Activated CD4-positive, alpha-beta T cell treated with anti-CD3 and anti-CD28 coated beads, Interleukin-2, amount 10 ng/mL, durations not matched to agents 7 days and 5 days (primary cell): ENCODE results near the gene MSH3. TPM values are rescaled to one million over a fixed set of nuclear protein-coding genes. Genes with fewer than 3 reads are reported as not detected.
"Not testable (repeated sequence)": the region's sequence is repeated elsewhere in the genome, so short reads cannot be mapped to it uniquely, and the experiment has no call there.

Experiments used
- CTCF ChIA-PET: fragments of 350-600 bp; sonication (Branson Sonifier 250); formaldehyde crosslinking; loops from one replicate; lab custom pipeline; 2021; ENCODE audit warnings: antibody characterized with exemption; lab: Charles Lee
- POLR2A ChIA-PET: fragments of 350-600 bp; sonication (Branson Sonifier 250); formaldehyde crosslinking; loops from one replicate; lab custom pipeline; 2021; ENCODE audit warnings: antibody characterized with exemption; lab: Charles Lee
- DNase-seq: peaks from one replicate; pipeline ENCODE4 v3.0.0-alpha.2; 2020
- H3K27ac Mint-ChIP-seq: one replicate; pipeline ENCODE4 v1.8.0; 2021; ENCODE audit warnings: mild to moderate bottlenecking, moderate library complexity, mixed read lengths
- H3K27me3 Mint-ChIP-seq: one replicate; pipeline ENCODE4 v1.8.0; 2021; ENCODE audit warnings: mixed read lengths
- H3K36me3 Mint-ChIP-seq: one replicate; pipeline ENCODE4 v1.8.0; 2021; ENCODE audit warnings: low read depth, mixed read lengths
- H3K4me1 Mint-ChIP-seq: one replicate; pipeline ENCODE4 v1.8.0; 2021; ENCODE audit warnings: mixed read lengths
- H3K4me3 Mint-ChIP-seq: one replicate; pipeline ENCODE4 v1.8.0; 2021; ENCODE audit warnings: mild to moderate bottlenecking, moderate library complexity, mixed read lengths
- H3K9me3 Mint-ChIP-seq: one replicate; pipeline ENCODE4 v1.8.0; 2021; ENCODE audit warnings: mixed read lengths
- total RNA-seq, 2 experiments: library from RNA; stranded (reverse); gene quantifications; one replicate each; pipeline ENCODE4 v1.2.3, GENCODE V29; 2021

Gene MSH3
- total RNA-seq, 2 experiments from 2014 or later, result 23.2 to 25.4 TPM

GRCh38 chr5:80715887-80716286 is 61.4 kb downstream of the MSH3 start:
- no peak overlapping the region for H3K4me3 Mint-ChIP-seq
- ChIA-PET POLR2A (no interaction called here), CTCF (no interaction called here)
- H3K9me3 Mint-ChIP-seq, result peaks cover 15% of the 10 kb centered on the region
- H3K27me3 Mint-ChIP-seq, result no peaks in the 10 kb centered on the region
- H3K27ac Mint-ChIP-seq, result no peak overlapping the region
- peaks cover 53% of the 10 kb centered on the region for H3K36me3 Mint-ChIP-seq
- DNase-seq, result no peak
- peaks cover 20% of the 10 kb centered on the region for H3K4me1 Mint-ChIP-seq

DNA sequence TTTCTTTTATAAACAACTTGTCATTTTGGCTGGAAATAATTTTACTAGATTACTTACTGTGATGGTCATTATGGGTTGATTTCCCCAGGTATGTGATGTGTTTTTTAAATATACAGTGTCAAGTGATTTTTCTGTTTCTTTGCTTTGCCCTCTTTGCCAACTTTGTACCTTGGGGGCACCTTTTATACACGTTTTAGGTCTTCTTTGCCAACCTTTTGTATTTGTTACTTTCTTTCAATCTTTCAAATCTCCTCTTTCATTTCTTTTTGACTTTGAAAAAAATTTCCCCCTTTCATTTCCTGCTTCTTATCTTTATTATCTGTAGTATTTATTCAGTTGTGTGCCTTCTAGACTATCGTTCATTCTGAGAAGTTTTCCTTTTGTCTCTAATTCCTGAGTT is 65.7 kb downstream of the MSH3 start:
- DNase-seq, result no peak
- peaks cover 7% of the 10 kb centered on the region for H3K4me1 Mint-ChIP-seq
- H3K27ac Mint-ChIP-seq, result peak overlapping the region; percentile 7
- H3K9me3 Mint-ChIP-seq, result peaks cover 21% of the 10 kb centered on the region
- no peak overlapping the region for H3K4me3 Mint-ChIP-seq
- POLR2A ChIA-PET, result no interaction called here
- peaks cover 53% of the 10 kb centered on the region for H3K36me3 Mint-ChIP-seq
- CTCF ChIA-PET, result no interaction called here
- no peaks in the 10 kb centered on the region for H3K27me3 Mint-ChIP-seq

DNA sequence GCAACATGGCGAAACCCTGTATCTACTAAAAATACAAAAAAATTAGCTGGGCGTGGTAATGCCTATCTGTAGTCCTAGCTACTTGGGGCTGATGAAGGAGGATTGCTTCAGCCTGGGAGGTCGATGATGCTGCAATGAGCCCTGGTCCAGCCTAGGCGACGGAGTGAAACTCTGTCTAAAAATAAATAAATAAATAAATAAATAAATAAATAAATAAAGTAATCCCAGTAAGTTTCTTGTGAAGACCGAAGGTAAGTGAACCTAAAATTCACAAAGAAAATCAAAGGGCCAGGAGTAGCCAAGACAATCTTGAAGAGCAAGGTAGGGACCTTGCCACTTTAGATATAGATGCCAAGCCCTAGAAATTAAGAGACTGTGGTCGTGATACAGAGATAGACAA is 68.5 kb downstream of the MSH3 start:
- CTCF ChIA-PET, result interaction anchor here (1.3 kb wide), 1 partner anchor 9 kb away, joined by 3 read pairs; no protein-coding TSS in a partner anchor
- Mint-ChIP-seq H3K27me3 (no peaks in the 10 kb centered on the region), H3K27ac (no peak overlapping the region), H3K9me3 (peaks cover 20% of the 10 kb centered on the region), H3K36me3 (peaks cover 60% of the 10 kb centered on the region), H3K4me3 (no peak overlapping the region), H3K4me1 (peaks cover 4% of the 10 kb centered on the region)
- POLR2A ChIA-PET, result no interaction called here
- no peak for DNase-seq

DNA sequence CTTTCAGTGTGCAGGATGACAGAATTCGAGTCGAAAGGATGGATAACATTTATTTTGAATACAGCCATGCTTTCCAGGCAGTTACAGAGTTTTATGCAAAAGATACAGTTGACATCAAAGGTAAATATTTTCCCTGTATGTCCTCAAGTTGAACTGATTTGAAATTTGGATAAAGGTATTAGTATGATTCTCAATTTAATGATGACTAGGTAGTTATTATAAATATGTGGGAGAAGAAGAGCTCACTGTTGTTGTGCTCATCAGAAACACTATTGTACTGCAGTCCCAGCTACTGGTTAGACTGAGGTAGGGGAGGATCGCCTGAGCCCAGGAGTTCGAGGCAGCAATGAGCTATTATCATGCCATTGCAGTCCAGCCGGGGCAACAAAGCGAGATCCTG is 71.0 kb downstream of the MSH3 start:
- CTCF ChIA-PET, result interaction anchor here (1.2 kb wide), 1 partner anchor 23 kb away, joined by 4 read pairs; no protein-coding TSS in a partner anchor
- POLR2A ChIA-PET, result no interaction called here
- Mint-ChIP-seq H3K9me3 (peaks cover 11% of the 10 kb centered on the region), H3K4me1 (no peaks in the 10 kb centered on the region), H3K4me3 (no peak overlapping the region), H3K36me3 (peaks cover 59% of the 10 kb centered on the region), H3K27me3 (no peaks in the 10 kb centered on the region), H3K27ac (no peak overlapping the region)
- DNase-seq, result no peak

DNA sequence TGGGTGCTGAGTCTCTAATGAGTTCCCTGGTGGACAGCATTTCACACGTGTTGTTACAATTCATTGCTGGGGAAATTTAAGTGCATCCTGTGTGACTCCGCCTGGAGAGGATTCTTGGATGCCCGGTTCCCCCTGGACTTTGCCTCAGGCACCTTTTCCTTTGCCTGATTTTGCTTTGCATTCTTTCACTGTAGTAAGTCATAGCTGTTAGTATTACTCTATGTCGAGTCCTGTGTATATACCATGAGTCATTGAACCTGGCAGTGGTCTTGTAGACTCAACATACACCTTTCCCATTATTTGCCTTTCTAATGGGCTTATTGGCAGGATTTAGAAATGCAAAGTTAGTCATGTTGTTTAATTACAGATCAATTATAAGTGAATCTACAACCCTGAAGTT is 82.3 kb downstream of the MSH3 start:
- ChIA-PET POLR2A (no interaction called here), CTCF (interaction anchor here (1.4 kb wide), 1 partner anchor 21 kb away, joined by 3 read pairs; no protein-coding TSS in a partner anchor)
- Mint-ChIP-seq H3K36me3 (peaks cover 47% of the 10 kb centered on the region), H3K9me3 (peaks cover 2% of the 10 kb centered on the region), H3K4me1 (peaks cover 19% of the 10 kb centered on the region), H3K27me3 (no peaks in the 10 kb centered on the region), H3K27ac (no peak overlapping the region), H3K4me3 (no peak overlapping the region)
- DNase-seq, result no peak

DNA sequence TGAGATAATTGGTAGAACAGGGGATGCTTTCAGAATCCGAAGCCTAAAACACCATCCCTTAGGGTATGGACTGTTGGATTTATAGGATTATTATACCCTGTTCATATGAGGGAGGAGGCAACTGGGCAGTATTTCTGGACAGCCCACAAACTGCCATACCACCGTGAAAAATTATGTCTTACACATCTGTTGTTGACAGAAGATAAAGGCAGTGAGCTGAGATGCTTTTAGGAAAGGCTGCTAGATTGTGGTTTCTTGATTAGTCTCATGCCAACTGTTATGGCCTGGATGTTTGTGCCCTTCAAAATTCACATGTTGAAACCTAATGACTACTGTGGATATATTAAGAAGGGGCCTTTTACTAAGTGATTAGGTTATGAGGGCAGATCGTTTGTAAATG is 84.0 kb downstream of the MSH3 start:
- no peak for DNase-seq
- peaks cover 19% of the 10 kb centered on the region for H3K4me1 Mint-ChIP-seq
- peaks cover 2% of the 10 kb centered on the region for H3K9me3 Mint-ChIP-seq
- no peak overlapping the region for H3K27ac Mint-ChIP-seq
- CTCF ChIA-PET, result interaction anchor here (0.7 to 1.6 kb wide), 3 partner anchors 9 to 31 kb away, joined by 3 to 4 read pairs (median 4); no protein-coding TSS in a partner anchor
- POLR2A ChIA-PET, result no interaction called here
- H3K27me3 Mint-ChIP-seq, result no peaks in the 10 kb centered on the region
- peaks cover 51% of the 10 kb centered on the region for H3K36me3 Mint-ChIP-seq
- H3K4me3 Mint-ChIP-seq, result no peak overlapping the region

- no peak overlapping the region for H3K27ac Mint-ChIP-seq
- no peak overlapping the region for H3K4me3 Mint-ChIP-seq
- DNase-seq, result no peak
- no peaks in the 10 kb centered on the region for H3K27me3 Mint-ChIP-seq
- peaks cover 50% of the 10 kb centered on the region for H3K36me3 Mint-ChIP-seq
- peaks cover 19% of the 10 kb centered on the region for H3K4me1 Mint-ChIP-seq
- peaks cover 4% of the 10 kb centered on the region for H3K9me3 Mint-ChIP-seq
- ChIA-PET POLR2A (no interaction called here), CTCF (interaction anchor here (0.7 to 1.6 kb wide), 5 partner anchors 8 to 98 kb away, joined by 3 to 4 read pairs (median 3); no protein-coding TSS in a partner anchor)
Observed at GRCh38 chr5:80739057-80739456, 84.6 kb downstream of the MSH3 start.

- Mint-ChIP-seq H3K27me3 (no peaks in the 10 kb centered on the region), H3K4me1 (peaks cover 22% of the 10 kb centered on the region), H3K36me3 (peaks cover 52% of the 10 kb centered on the region), H3K9me3 (peaks cover 7% of the 10 kb centered on the region), H3K4me3 (no peak overlapping the region), H3K27ac (no peak overlapping the region)
- ChIA-PET POLR2A (no interaction called here), CTCF (interaction anchor here (0.8 to 1.0 kb wide), 2 partner anchors 9 to 97 kb away, joined by 3 read pairs; no protein-coding TSS in a partner anchor)
- no peak for DNase-seq
Observed at GRCh38 chr5:80739496-80739895, 85.0 kb downstream of the MSH3 start.

GRCh38 chr5:80739898-80740297 is 85.4 kb downstream of the MSH3 start:
- POLR2A ChIA-PET, result no interaction called here
- H3K36me3 Mint-ChIP-seq, result peaks cover 52% of the 10 kb centered on the region
- DNase-seq, result no peak
- no peaks in the 10 kb centered on the region for H3K27me3 Mint-ChIP-seq
- H3K27ac Mint-ChIP-seq, result peak overlapping the region; percentile 41
- CTCF ChIA-PET, result interaction anchor here (0.8 to 1.0 kb wide), 2 partner anchors 9 to 97 kb away, joined by 3 read pairs; no protein-coding TSS in a partner anchor
- peaks cover 25% of the 10 kb centered on the region for H3K4me1 Mint-ChIP-seq
- peaks cover 7% of the 10 kb centered on the region for H3K9me3 Mint-ChIP-seq
- no peak overlapping the region for H3K4me3 Mint-ChIP-seq

DNA sequence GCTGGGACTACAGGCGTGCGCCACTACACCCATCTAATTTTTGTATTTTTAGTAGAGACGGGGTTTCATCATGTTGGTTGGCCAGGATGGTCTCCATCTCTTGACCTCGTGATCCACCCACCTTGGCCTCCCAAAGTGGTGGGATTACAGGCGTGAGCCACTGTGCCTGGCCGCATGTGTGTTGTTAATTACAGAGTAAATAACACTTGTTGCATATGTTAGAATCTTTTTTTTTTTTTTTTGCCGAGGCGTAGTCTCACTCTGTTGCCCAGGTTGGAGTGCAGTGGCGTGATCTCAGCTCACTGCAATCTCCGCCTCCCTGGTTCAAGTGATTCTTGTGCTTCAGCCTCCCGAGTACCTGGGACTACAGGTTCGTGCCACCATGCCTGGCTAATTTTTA is 86.0 kb downstream of the MSH3 start:
- peaks cover 28% of the 10 kb centered on the region for H3K4me1 Mint-ChIP-seq
- CTCF ChIA-PET, POLR2A ChIA-PET, H3K4me3 Mint-ChIP-seq, DNase-seq, H3K9me3 Mint-ChIP-seq, H3K27me3 Mint-ChIP-seq: not testable (repeated sequence)
- peaks cover 55% of the 10 kb centered on the region for H3K36me3 Mint-ChIP-seq
- peak overlapping the region; percentile 80 for H3K27ac Mint-ChIP-seq

DNA sequence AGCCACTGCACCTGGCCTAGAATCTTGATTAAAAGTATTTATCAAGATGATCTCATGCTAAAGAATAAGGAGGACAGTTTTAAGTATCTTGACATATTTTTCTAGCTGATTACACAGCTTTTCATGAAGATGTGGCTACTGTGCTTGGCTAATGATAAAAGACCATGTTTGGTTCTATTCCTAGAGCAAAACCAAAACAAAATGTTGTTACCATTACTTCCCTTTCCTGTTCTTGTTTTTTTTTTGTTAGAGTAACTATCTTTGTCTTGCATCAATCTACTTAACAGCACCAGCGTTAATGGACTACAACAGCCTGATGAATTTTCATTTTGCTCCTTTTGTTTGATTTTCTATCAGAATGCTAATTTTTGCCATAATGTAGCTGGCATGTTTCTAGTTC is 86.5 kb downstream of the MSH3 start:
- no peaks in the 10 kb centered on the region for H3K27me3 Mint-ChIP-seq
- ChIA-PET CTCF (no interaction called here), POLR2A (no interaction called here)
- H3K27ac Mint-ChIP-seq, result peak overlapping the region; percentile 80
- H3K4me3 Mint-ChIP-seq, result peak overlapping the region; percentile 40
- H3K9me3 Mint-ChIP-seq, result peaks cover 7% of the 10 kb centered on the region
- peaks cover 58% of the 10 kb centered on the region for H3K36me3 Mint-ChIP-seq
- DNase-seq, result no peak
- peaks cover 28% of the 10 kb centered on the region for H3K4me1 Mint-ChIP-seq

DNA sequence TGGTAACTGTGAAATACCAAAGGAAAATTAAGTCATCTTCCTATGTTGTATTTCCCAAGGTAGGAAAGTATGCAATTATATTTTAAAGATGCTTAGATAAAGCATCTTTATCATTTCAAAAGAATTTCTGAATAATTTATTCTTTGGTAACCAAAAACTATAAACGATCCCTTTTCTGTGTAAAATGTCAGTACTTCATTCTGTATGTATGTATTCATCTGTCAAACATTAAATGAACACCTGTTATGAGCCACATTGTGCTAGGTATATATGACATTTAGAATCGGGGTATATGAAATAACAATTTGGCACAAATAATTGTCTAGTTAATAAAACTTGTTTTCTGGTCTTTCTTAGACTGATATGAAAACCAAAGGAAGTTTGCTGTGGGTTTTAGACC is 89.7 kb downstream of the MSH3 start:
- H3K27me3 Mint-ChIP-seq, result no peaks in the 10 kb centered on the region
- no peak overlapping the region for H3K4me3 Mint-ChIP-seq
- ChIA-PET CTCF (no interaction called here), POLR2A (no interaction called here)
- H3K27ac Mint-ChIP-seq, result no peak overlapping the region
- no peak for DNase-seq
- H3K4me1 Mint-ChIP-seq, result peaks cover 26% of the 10 kb centered on the region
- H3K9me3 Mint-ChIP-seq, result peaks cover 7% of the 10 kb centered on the region
- H3K36me3 Mint-ChIP-seq, result peaks cover 73% of the 10 kb centered on the region

DNA sequence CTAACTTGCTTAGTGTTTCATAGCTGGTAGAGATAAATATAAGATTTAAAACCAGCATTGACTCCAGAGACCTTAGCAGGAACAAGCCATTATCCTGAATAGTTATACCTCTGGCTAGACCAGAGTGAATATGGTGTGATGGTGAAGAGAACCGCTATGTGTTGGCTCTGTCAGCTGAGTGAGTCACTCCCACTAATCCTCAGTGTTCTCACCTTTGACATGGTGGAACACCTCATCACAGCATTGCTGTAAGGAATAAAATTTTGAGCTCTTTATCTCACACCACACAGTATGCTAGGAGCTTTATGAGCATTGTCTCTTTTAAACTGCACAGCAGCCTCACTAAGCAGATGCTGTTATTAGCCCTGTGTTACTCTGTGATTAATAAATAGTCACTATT is 91.0 kb downstream of the MSH3 start:
- H3K27ac Mint-ChIP-seq, result no peak overlapping the region
- CTCF ChIA-PET, result interaction anchor here (0.9 kb wide), 1 partner anchor 8 kb away, joined by 4 read pairs; no protein-coding TSS in a partner anchor

DNA sequence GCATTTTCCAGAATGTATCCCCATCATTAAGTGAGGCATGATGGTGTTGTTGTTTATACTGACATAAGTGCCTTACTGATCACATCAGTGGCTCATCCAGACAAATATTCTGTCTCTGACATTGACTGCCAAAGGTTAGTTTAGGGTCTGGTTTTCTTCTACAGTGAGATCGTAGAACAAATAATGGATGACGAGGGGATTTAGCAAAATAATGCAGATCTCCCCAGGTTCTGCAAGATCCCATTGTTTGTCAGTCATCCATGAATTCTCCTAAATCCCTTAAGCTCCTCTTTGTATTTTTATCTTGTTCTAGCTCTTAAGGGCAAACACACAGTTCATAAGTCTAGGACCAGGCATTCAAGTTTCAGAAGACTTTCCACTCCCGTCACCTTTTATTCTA is 93.5 kb downstream of the MSH3 start:
- Mint-ChIP-seq H3K4me1 (peaks cover 12% of the 10 kb centered on the region), H3K36me3 (peaks cover 78% of the 10 kb centered on the region), H3K27ac (no peak overlapping the region), H3K27me3 (no peaks in the 10 kb centered on the region), H3K9me3 (peaks cover 9% of the 10 kb centered on the region), H3K4me3 (no peak overlapping the region)
- DNase-seq, result no peak
- ChIA-PET POLR2A (no interaction called here), CTCF (no interaction called here)

More for the DNA sequence above, 91.0 kb downstream of the MSH3 start:
- peaks cover 75% of the 10 kb centered on the region for H3K36me3 Mint-ChIP-seq
- no peak overlapping the region for H3K4me3 Mint-ChIP-seq
- POLR2A ChIA-PET, result no interaction called here
- H3K4me1 Mint-ChIP-seq, result peaks cover 20% of the 10 kb centered on the region
- DNase-seq, result no peak
- peaks cover 9% of the 10 kb centered on the region for H3K9me3 Mint-ChIP-seq
- H3K27me3 Mint-ChIP-seq, result no peaks in the 10 kb centered on the region
